Sigmoid colon (tissue), 7 donors: ENCODE results near the gene NFE2L1. TPM values are rescaled to one million over a fixed set of nuclear protein-coding genes. Genes with fewer than 3 reads are reported as not detected.
"Not testable (repeated sequence)": the region's sequence is repeated elsewhere in the genome, so short reads cannot be mapped to it uniquely, and the experiment has no call there.

Experiments
- DNase-seq: peaks from one replicate; pipeline ENCODE4 v3.0.0-alpha.2; 2019
- H3K27ac ChIP-seq, 4 donors: fragments of 200-600 bp; sonication (generic); one replicate each; pipeline ENCODE4 v1.5.1; 2016 to 2019; ENCODE audit warnings: mild to moderate bottlenecking in 1 of 4
- H3K27me3 ChIP-seq, 3 donors: fragments of 200-600 bp; sonication (generic); one replicate each; pipeline ENCODE4 v1.5.1; 2019; ENCODE audit warnings: mild to moderate bottlenecking in 1 of 3
- H3K36me3 ChIP-seq, 4 donors: fragments of 200-600 bp; sonication (generic); one replicate each; pipeline ENCODE4 v1.5.1; 2016 to 2019
- H3K4me1 ChIP-seq, 4 donors: fragments of 200-600 bp; sonication (generic); one replicate each; pipeline ENCODE4 v1.5.1; 2017 to 2019
- H3K4me3 ChIP-seq, 4 donors: fragments of 200-600 bp; sonication (generic); one replicate each; pipeline ENCODE4 v1.5.1; 2017 to 2019; ENCODE audit warnings: mild to moderate bottlenecking in 2 of 4, moderate library complexity in 1 of 4
- H3K9me3 ChIP-seq, 4 donors: fragments of 200-600 bp in 3 of 4; sonication (generic) in 3 of 4; one replicate each; pipeline versions ENCODE4 v1.5.1 to v1.6.1; 2013 to 2019
- EP300 ChIP-seq, 4 donors: sonication (generic); formaldehyde crosslinking; IDR thresholded peaks; one replicate each; pipeline ENCODE4 v1.6.1; 2017; ENCODE audit warnings: antibody characterized with exemption in 4 of 4
- POLR2A ChIP-seq, 2 donors: fragments of 450-650 bp; IDR thresholded peaks; one replicate each; pipeline ENCODE4 v1.6.1; 2016; ENCODE audit warnings: antibody characterized with exemption in 2 of 2, mild to moderate bottlenecking in 2 of 2, moderate library complexity in 2 of 2
- POLR2AphosphoS5 ChIP-seq, 4 donors: sonication (generic); formaldehyde crosslinking; IDR thresholded peaks; one replicate each; pipeline ENCODE4 v1.6.1; 2017; ENCODE audit warnings: antibody characterized with exemption in 4 of 4
- WGBS, 2 donors: extraction: QIAGEN DNeasy Blood & Tissue Kit; methylation state at CpG; one replicate each; pipeline ENCODE4 v1.1.7; 2013; 5-methylcytosine and 5-hydroxymethylcytosine counted together
- intact Hi-C: fragments of 100-400 bp; cut with DNase I; formaldehyde crosslinking; loops from one replicate; pipeline ENCODE4 v1.15.1; 2023
- polyA plus RNA-seq, 3 donors: library from polyadenylated mRNA; stranded (reverse); fragments of 200-250 nt; gene quantifications; one replicate each; pipeline ENCODE4 v1.2.3, GENCODE V29; 2013
- total RNA-seq, 4 donors: library from RNA; depleted of rRNA; stranded (reverse); fragments of >200 nt; gene quantifications; one replicate each; pipeline ENCODE4 v1.1.0, GENCODE V29; 2016
- TF ChIP-seq, protein P1 (sequence below), 4 experiments: fragments of 450-650 bp in 3 of 4; fragments of 200-600 bp in 1 of 4; IDR thresholded peaks; one replicate each; pipeline ENCODE4 v1.5.1; 2016 to 2019; ENCODE audit warnings: antibody characterized with exemption in 4 of 4, mild to moderate bottlenecking in 3 of 4, moderate library complexity in 2 of 4
- donor health status: healthy with polysubstance abuse.
- donor health status: Bipolar disorder and iron deficiency.
- donor health status: healthy.

NFE2L1 gene
- total and polyA plus RNA-seq, 7 donors, result 44.4 to 174 (median 134) TPM

GRCh38 chr17:48030531-48030930 is 17.6 kb upstream of the NFE2L1 start:
- DNase-seq, result no peak
- intact Hi-C loops, result no loop called here
- Histone ChIP-seq H3K27me3 (no peaks in the 10 kb centered on the region), H3K4me1 (peaks cover 0 to 23% (median 19%) of the 10 kb centered on the region in 4 donors), H3K36me3 (peaks cover 0 to 6% (median 0%) of the 10 kb centered on the region in 4 donors), H3K9me3 (no peaks in the 10 kb centered on the region), H3K27ac (peak overlapping the region in 3 of 4 donors; percentile 18 to 49 (median 31)), H3K4me3 (no peak overlapping the region)
- 41 to 64% methylated on average over 5 of the region's 5 CpGs for WGBS, 2 donors
- TF ChIP-seq POLR2AphosphoS5 (IDR thresholded peaks at IDR 0.05), result no peak

DNA sequence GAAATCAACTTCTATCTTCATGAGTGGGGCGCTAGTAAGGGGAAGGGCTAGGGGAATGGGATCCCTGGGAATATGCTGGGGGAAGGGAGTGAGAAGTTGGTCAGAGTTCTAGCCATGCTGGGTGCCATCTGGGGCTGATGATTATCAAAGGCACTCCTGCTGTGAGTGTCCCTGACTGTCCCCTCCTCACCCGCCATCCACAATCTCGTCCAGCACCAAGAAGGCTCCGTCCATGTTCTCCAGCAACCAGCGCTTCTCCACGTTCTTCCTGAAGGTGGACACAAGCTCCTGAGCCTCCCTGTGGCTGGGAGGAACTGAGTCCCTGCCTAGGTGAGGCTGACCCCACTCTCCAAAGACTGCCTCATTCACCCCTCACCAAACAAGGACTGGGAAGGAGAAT is 16.2 kb upstream of the NFE2L1 start:
- no peaks in the 10 kb centered on the region for H3K9me3 ChIP-seq
- no peak for TF ChIP-seq POLR2AphosphoS5 (IDR thresholded peaks at IDR 0.05)
- TF ChIP-seq, protein P1, sequence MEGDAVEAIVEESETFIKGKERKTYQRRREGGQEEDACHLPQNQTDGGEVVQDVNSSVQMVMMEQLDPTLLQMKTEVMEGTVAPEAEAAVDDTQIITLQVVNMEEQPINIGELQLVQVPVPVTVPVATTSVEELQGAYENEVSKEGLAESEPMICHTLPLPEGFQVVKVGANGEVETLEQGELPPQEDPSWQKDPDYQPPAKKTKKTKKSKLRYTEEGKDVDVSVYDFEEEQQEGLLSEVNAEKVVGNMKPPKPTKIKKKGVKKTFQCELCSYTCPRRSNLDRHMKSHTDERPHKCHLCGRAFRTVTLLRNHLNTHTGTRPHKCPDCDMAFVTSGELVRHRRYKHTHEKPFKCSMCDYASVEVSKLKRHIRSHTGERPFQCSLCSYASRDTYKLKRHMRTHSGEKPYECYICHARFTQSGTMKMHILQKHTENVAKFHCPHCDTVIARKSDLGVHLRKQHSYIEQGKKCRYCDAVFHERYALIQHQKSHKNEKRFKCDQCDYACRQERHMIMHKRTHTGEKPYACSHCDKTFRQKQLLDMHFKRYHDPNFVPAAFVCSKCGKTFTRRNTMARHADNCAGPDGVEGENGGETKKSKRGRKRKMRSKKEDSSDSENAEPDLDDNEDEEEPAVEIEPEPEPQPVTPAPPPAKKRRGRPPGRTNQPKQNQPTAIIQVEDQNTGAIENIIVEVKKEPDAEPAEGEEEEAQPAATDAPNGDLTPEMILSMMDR (IDR thresholded peaks at IDR 0.05), result no peak
- TF ChIP-seq POLR2A (IDR thresholded peaks at IDR 0.05), result no peak
- no peak for TF ChIP-seq EP300 (IDR thresholded peaks at IDR 0.05)
- peaks cover 0 to 16% (median 11%) of the 10 kb centered on the region in 4 donors for H3K4me1 ChIP-seq
- intact Hi-C loops, result no loop called here
- no peak overlapping the region for H3K27ac ChIP-seq
- no peak for DNase-seq
- no peak overlapping the region for H3K4me3 ChIP-seq
- H3K27me3 ChIP-seq, result no peaks in the 10 kb centered on the region
- H3K36me3 ChIP-seq, result peaks cover 0 to 6% (median 0%) of the 10 kb centered on the region in 4 donors
- 86% methylated on average over 6 of the region's 6 CpGs for WGBS, 2 donors

DNA sequence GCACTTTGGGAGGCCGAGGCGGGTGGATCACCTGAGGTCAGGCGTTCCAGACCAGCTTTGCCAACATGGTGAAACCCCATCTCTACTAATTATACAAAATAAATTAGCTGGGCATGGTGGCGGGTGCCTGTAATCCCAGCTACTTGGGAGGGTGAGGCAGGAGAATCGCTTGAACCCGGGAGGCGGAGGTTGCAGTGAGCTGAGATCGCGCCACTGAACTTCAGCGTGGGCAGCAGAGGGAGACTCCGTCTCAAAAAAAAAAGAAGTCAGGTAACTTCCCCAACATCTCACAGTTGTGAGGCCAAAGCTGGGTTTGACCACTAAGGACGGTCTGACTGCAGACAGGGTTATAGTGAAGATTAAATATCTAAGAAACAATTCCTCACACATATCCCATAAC is 13.4 kb upstream of the NFE2L1 start:
- intact Hi-C loops, result not testable (repeated sequence)
- WGBS, 2 donors, result 84 to 86% methylated on average over 12 of the region's 12 CpGs

GRCh38 chr17:48036693-48037035 is 11.5 kb upstream of the NFE2L1 start:
- WGBS, 2 donors, result 21 to 62% methylated on average over 6 of the region's 6 CpGs
- H3K4me1 ChIP-seq, result peaks cover 0 to 16% (median 12%) of the 10 kb centered on the region in 4 donors
- intact Hi-C loops, result loop anchor here (1.0 kb wide), 1 partner anchor 38 kb away; no protein-coding TSS in a partner anchor

More for the DNA sequence above, 13.4 kb upstream of the NFE2L1 start:
- H3K4me1 ChIP-seq, result peaks cover 0 to 21% (median 18%) of the 10 kb centered on the region in 4 donors
- DNase-seq, H3K27ac ChIP-seq, H3K9me3 ChIP-seq, H3K36me3 ChIP-seq, H3K4me3 ChIP-seq, H3K27me3 ChIP-seq: not testable (repeated sequence)

GRCh38 chr17:48037036-48037837 is 10.9 kb upstream of the NFE2L1 start, which contains the start of gene COPZ2:
COPZ2 (minus strand) TSS chr17:48037797; CDS start chr17:48037777, 20 bp downstream.
- Histone ChIP-seq H3K9me3 (no peaks in the 10 kb centered on the region), H3K36me3 (peaks cover 0 to 6% (median 0%) of the 10 kb centered on the region in 4 donors), H3K27ac (peak within 1 kb of the TSS; percentile 81 to 85 (median 84)), H3K4me1 (peaks cover 0 to 16% (median 12%) of the 10 kb centered on the region in 4 donors), H3K4me3 (peak within 1 kb of the TSS; percentile 54 to 76 (median 70)), H3K27me3 (no peaks in the 10 kb centered on the region)
- TF ChIP-seq POLR2A (IDR thresholded peaks at IDR 0.05) (no peak), POLR2AphosphoS5 (IDR thresholded peaks at IDR 0.05) (peak in 3 of 4 donors; percentile 37 to 64 (median 43)), EP300 (IDR thresholded peaks at IDR 0.05) (no peak)
- TF ChIP-seq, protein P1 (IDR thresholded peaks at IDR 0.05), result peak in 2 of 4 experiments; percentile 53 to 54
- DNase-seq, result peak; percentile 87
- intact Hi-C loops, result loop anchor here (1.0 kb wide), 1 partner anchor 37 kb away; no protein-coding TSS in a partner anchor
- 1 to 3% methylated on average over 73 of the region's 73 CpGs for WGBS, 2 donors

More at GRCh38 chr17:48036693-48037035, 11.5 kb upstream of the NFE2L1 start:
- TF ChIP-seq, protein P1 (IDR thresholded peaks at IDR 0.05), result no peak
- TF ChIP-seq POLR2AphosphoS5 (IDR thresholded peaks at IDR 0.05), result no peak
- Histone ChIP-seq H3K4me3 (peak overlapping the region; percentile 54 to 76 (median 70)), H3K27me3 (no peaks in the 10 kb centered on the region), H3K36me3 (peaks cover 0 to 6% (median 0%) of the 10 kb centered on the region in 4 donors), H3K27ac (peak overlapping the region; percentile 81 to 85 (median 84)), H3K9me3 (no peaks in the 10 kb centered on the region)
- DNase-seq, result no peak
